ENCODE data around the gene PIM3. TPM values are rescaled to one million over a fixed set of nuclear protein-coding genes. Genes with fewer than 3 reads are reported as not detected.

PIM3 gene
- total RNA-seq = 10 to 100 TPM; 29.9 to 37.2 TPM
- long read RNA-seq, donor 1, transcript PIM3-201 (6 exons, 2,369 nt) = major isoform, 62 of 86 reads
- long read RNA-seq, donor 1, partial matches to known transcripts = 17 of 86 reads
- long read RNA-seq, donor 1, other reads (novel, unspliced or antisense) = 7 of 86 reads
- long read RNA-seq, donor 2, transcript PIM3-201 (6 exons, 2,369 nt) = major isoform, 7 of 56 reads
- long read RNA-seq, donor 2, partial matches to known transcripts = 47 of 56 reads
- long read RNA-seq, donor 2, other reads (novel, unspliced or antisense) = 2 of 56 reads

- peak; percentile 97 for DNase-seq (ENCODE audit: low spot score)
- intact Hi-C loops (cut with DNase I) = loop anchor here in 1 of 2 donors (5.0 kb wide), 1 partner anchor 282 kb away; no protein-coding TSS in a partner anchor
Measured at GRCh38 chr22:49960159-49961004, at the start of gene PIM3. Gene PIM3 (plus strand): TSS chr22:49960772. CDS start chr22:49960948, 176 bp downstream.

- intact Hi-C loops (cut with DNase I) = no loop called here
- no peak for DNase-seq (ENCODE audit: low spot score)
Measured at GRCh38 chr22:49911881-49912625, 48.5 kb upstream of the PIM3 start.

- intact Hi-C loops (cut with DNase I) = no loop called here
- DNase-seq (ENCODE audit: low spot score) = no peak
Measured at GRCh38 chr22:49913026-49913425, 47.5 kb upstream of the PIM3 start.

GRCh38 chr22:49913446-49913845, 47.1 kb upstream of the PIM3 start:
- intact Hi-C loops (cut with DNase I) = no loop called here

GRCh38 chr22:49914256-49914655, 46.3 kb upstream of the PIM3 start:
- intact Hi-C loops (cut with DNase I) = no loop called here
- DNase-seq (ENCODE audit: low spot score) = no peak

More at GRCh38 chr22:49913446-49913845, 47.1 kb upstream of the PIM3 start:
- DNase-seq (ENCODE audit: low spot score) = no peak

GRCh38 chr22:49915610-49916009, 45.0 kb upstream of the PIM3 start:
- intact Hi-C loops (cut with DNase I) = no loop called here

GRCh38 chr22:49916831-49917230, 43.7 kb upstream of the PIM3 start:
- no peak for DNase-seq (ENCODE audit: low spot score)
- intact Hi-C loops (cut with DNase I) = no loop called here

More at GRCh38 chr22:49915610-49916009, 45.0 kb upstream of the PIM3 start:
- DNase-seq (ENCODE audit: low spot score) = no peak

GRCh38 chr22:49917974-49918910, 42.3 kb upstream of the PIM3 start, which contains the start of the genes ALG12 and CRELD2:
Gene ALG12 (minus strand): TSS chr22:49918438. CDS start chr22:49913765, 4,673 bp downstream.
Gene CRELD2 (plus strand): TSS chr22:49918634. CDS start chr22:49918770, 136 bp downstream.
- intact Hi-C loops (cut with DNase I) = no loop called here
- DNase-seq (ENCODE audit: low spot score) = peak; percentile 99

GRCh38 chr22:49918911-49919881, 41.4 kb upstream of the PIM3 start:
- intact Hi-C loops (cut with DNase I) = no loop called here
- no peak for DNase-seq (ENCODE audit: low spot score)

- intact Hi-C loops (cut with DNase I) = no loop called here
- no peak for DNase-seq (ENCODE audit: low spot score)
Measured at GRCh38 chr22:49920859-49921258, 39.7 kb upstream of the PIM3 start.

- DNase-seq (ENCODE audit: low spot score) = no peak
Measured at GRCh38 chr22:49921508-49922278, 38.9 kb upstream of the PIM3 start.

GRCh38 chr22:49922484-49922883, 38.1 kb upstream of the PIM3 start:
- intact Hi-C loops (cut with DNase I) = no loop called here
- DNase-seq (ENCODE audit: low spot score) = no peak

More at GRCh38 chr22:49921508-49922278, 38.9 kb upstream of the PIM3 start:
- intact Hi-C loops (cut with DNase I) = no loop called here

GRCh38 chr22:49922926-49923325, 37.6 kb upstream of the PIM3 start:
- intact Hi-C loops (cut with DNase I) = no loop called here
- no peak for DNase-seq (ENCODE audit: low spot score)

GRCh38 chr22:49923445-49923844, 37.1 kb upstream of the PIM3 start:
- no peak for DNase-seq (ENCODE audit: low spot score)
- intact Hi-C loops (cut with DNase I) = no loop called here

- no peak for DNase-seq (ENCODE audit: low spot score)
- intact Hi-C loops (cut with DNase I) = no loop called here
Measured at GRCh38 chr22:49924113-49924833, 36.3 kb upstream of the PIM3 start.
